NOMO-1 (cell line): ENCODE data around the gene PIGK.

Source experiments
- DNase-seq, 2 experiments: peaks; one replicate each; lab custom pipeline; 2025; ENCODE audit not compliant: unreplicated experiment in 2 of 2; lab: John Stamatoyannopoulos, UW

Gene PIGK

DNA sequence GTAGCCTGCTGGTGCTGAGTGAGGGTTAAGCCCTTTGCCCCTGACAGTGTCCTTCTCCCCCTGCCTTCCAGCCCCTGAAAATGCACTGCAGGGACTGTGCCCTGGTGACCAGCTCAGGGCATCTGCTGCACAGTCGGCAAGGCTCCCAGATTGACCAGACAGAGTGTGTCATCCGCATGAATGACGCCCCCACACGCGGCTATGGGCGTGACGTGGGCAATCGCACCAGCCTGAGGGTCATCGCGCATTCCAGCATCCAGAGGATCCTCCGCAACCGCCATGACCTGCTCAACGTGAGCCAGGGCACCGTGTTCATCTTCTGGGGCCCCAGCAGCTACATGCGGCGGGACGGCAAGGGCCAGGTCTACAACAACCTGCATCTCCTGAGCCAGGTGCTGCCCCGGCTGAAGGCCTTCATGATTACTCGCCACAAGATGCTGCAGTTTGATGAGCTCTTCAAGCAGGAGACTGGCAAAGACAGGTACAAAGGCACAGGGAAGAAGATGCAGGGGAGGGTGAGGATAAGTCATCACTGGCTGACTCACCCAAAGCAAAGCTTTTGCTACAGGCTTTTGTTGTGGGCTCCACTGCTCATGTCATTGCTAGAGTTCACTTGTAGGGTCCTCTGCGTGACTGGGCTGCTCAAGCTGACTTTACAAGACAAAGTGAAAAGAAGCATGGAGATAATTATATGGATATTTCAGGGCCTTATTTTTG is 174.9 kb downstream of the PIGK start:
- no peak for DNase-seq

DNA sequence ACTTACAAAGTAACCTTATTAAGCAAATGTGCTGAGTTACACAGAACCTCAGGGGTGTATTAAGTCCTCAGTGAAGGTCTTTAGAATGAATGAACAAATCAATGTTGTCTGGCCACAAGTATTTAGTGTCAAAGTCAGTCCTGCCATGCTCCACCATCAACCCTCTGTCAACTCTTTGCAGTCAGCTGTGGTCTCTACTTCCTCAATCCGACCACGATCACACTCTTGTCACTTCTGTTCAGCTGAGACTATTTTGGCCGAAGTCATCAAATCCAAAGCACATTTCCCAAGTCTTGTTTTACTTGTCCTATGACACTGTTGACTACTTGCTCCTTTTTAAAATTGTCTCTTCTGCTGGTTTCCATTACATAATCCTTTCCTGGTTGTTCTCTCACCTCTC is 178.4 kb downstream of the PIGK start:
- peak in 1 of 2 experiments; percentile 53 for DNase-seq

DNA sequence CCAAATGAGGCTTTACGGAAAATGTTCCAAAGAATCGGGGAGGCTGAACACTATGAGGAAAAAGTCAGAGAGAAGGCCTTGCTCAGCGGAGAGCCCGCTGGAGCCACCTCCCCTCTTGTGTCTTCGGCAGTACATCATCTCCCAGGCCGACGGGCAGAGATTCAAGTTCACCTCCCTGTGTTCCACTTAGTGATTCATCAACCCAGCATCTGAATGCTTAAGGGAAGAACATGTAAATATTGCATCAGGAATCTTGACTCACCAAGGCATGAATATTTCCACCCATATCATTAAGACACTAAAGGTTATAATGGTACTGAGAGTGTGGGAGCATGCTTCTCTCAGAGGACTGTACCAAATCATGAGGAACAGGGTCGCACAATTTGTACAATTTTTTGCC is 179.5 kb downstream of the PIGK start:
- DNase-seq: no peak

DNA sequence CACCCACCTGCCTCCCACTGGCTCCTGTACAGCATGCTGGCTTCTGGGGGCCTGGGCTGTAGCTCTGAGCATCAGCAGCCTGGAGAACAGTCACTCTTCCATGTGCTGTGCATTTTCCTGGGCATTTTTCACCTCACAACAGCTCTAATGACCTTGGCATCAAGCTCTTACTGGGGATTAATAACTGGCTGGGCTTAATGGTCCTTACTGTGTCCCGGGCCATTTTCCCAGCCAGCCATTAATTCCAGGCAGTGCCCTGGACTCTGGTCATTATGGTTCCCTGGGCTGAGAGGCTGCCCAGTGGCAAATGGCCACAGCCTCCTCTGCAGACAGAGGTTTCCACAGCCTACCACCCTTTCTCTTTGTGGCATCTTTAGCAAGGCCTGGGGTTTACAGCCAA is 180.1 kb downstream of the PIGK start:
- no peak for DNase-seq
